Left ventricle myocardium inferior (tissue), 1 donor: ENCODE measurements around the gene CCDC174. TPM values are rescaled to one million over a fixed set of nuclear protein-coding genes. Genes with fewer than 3 reads are reported as not detected.

Experiments used
- DNase-seq: peaks from one replicate; pipeline ENCODE4 v3.0.0-alpha.2; 2020
- H3K27ac ChIP-seq: fragments of 200-600 bp; replicated peaks from 2 replicates; pipeline ENCODE4 v1.8.0; 2021
- H3K27me3 ChIP-seq: fragments of 200-600 bp; 2 replicates; pipeline ENCODE4 v1.8.0; 2021; ENCODE audit warnings: low read depth
- H3K36me3 ChIP-seq: fragments of 200-600 bp; 2 replicates; pipeline ENCODE4 v1.8.0; 2021
- H3K4me1 ChIP-seq: fragments of 200-600 bp; 2 replicates; pipeline ENCODE4 v1.8.0; 2021
- H3K4me3 ChIP-seq: fragments of 200-600 bp; 2 replicates; pipeline ENCODE4 v1.8.0; 2021; ENCODE audit warnings: mild to moderate bottlenecking, moderate library complexity
- H3K9me3 ChIP-seq: fragments of 200-600 bp; replicated peaks from 2 replicates; pipeline ENCODE4 v1.8.0; 2021
- intact Hi-C: fragments of 100-400 bp; cut with micrococcal nuclease; formaldehyde crosslinking; loops from one replicate; pipeline ENCODE4 v1.11.0; 2022
- total RNA-seq: library from RNA; stranded (reverse); fragmentation: NEBNext Ultra II Directional; extraction: Animal tissue kit (Norgen Biotek cat#: 25700); gene quantifications from one replicate; pipeline ENCODE4 v1.2.1, GENCODE V29; 2021
- TF ChIP-seq, protein P1 (sequence below): fragments of 200-600 bp; IDR thresholded peaks from 2 replicates; pipeline ENCODE4 v1.8.0; 2021; ENCODE audit warnings: antibody characterized with exemption, mild to moderate bottlenecking, borderline replicate concordance
- donor health status: DM: no; HTN: yes; CAD: no; lungs with severe emphysema.

CCDC174 gene
- total RNA-seq, 1 donor from 2014 or later, result 11.9 TPM

DNA sequence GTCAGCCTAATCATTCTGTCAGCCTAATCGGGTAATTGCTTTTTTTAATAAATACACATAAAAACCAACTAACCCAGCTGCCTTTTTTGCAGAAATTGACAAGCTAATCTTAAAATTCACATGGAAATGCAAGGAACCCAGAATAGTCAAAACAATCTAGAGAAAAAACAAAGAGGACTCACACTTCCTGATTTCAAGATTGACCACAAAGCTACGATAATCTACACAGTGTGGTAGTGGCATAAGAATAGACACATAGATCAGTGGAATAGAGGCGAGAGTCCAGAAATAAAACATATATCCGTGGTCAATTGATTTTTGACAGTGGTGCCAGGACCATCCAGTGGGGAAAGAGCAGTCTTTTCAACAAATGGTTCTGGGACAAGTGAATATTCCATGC, 21.0 kb downstream of the CCDC174 start:
- no peak overlapping the region for H3K4me3 ChIP-seq
- intact Hi-C loops, result loop anchor here (10.0 kb wide), 1 partner anchor 112 kb away; no protein-coding TSS in a partner anchor
- no peaks in the 10 kb centered on the region for H3K27me3 ChIP-seq
- no peaks in the 10 kb centered on the region for H3K9me3 ChIP-seq
- no peaks in the 10 kb centered on the region for H3K4me1 ChIP-seq
- TF ChIP-seq, protein P1, sequence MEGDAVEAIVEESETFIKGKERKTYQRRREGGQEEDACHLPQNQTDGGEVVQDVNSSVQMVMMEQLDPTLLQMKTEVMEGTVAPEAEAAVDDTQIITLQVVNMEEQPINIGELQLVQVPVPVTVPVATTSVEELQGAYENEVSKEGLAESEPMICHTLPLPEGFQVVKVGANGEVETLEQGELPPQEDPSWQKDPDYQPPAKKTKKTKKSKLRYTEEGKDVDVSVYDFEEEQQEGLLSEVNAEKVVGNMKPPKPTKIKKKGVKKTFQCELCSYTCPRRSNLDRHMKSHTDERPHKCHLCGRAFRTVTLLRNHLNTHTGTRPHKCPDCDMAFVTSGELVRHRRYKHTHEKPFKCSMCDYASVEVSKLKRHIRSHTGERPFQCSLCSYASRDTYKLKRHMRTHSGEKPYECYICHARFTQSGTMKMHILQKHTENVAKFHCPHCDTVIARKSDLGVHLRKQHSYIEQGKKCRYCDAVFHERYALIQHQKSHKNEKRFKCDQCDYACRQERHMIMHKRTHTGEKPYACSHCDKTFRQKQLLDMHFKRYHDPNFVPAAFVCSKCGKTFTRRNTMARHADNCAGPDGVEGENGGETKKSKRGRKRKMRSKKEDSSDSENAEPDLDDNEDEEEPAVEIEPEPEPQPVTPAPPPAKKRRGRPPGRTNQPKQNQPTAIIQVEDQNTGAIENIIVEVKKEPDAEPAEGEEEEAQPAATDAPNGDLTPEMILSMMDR, result no peak
- H3K36me3 ChIP-seq, result peaks cover 59% of the 10 kb centered on the region
- H3K27ac ChIP-seq, result no peak overlapping the region
- DNase-seq, result no peak

DNA sequence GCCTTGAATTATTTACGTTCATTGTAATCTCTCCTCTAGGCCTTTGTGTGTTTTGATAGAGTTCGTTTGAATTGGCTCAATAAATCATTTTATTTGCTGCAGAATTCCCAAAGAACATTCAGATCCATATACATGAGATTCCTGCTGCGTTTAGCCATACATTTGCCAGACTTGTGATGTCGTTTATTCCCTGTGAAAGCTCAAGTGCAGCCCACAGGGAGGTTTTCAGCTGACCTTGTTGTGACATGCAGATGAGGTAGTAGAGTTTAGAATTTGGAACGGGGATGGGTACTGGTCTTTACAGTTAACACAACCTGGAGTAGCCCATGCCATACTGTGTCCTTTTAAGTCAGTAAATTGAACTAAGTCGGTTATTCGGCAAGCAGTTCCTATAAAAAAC, 23.3 kb downstream of the CCDC174 start, which contains the start of gene C3orf20:
C3orf20 (plus strand) TSS at position 301 of the 400 bp plus-strand sequence. CDS start 7,573 bp downstream, outside the sequence.
- Histone ChIP-seq H3K36me3 (peaks cover 37% of the 10 kb centered on the region), H3K27ac (no peak within 1 kb of the TSS), H3K9me3 (peaks cover under 1% of the 10 kb centered on the region), H3K27me3 (no peaks in the 10 kb centered on the region), H3K4me3 (no peak within 1 kb of the TSS), H3K4me1 (no peaks in the 10 kb centered on the region)
- intact Hi-C loops, result loop anchor here (5.0 to 10.0 kb wide), 2 partner anchors 110 to 237 kb away; no protein-coding TSS in a partner anchor
- TF ChIP-seq, protein P1, result no peak
- DNase-seq, result no peak

DNA sequence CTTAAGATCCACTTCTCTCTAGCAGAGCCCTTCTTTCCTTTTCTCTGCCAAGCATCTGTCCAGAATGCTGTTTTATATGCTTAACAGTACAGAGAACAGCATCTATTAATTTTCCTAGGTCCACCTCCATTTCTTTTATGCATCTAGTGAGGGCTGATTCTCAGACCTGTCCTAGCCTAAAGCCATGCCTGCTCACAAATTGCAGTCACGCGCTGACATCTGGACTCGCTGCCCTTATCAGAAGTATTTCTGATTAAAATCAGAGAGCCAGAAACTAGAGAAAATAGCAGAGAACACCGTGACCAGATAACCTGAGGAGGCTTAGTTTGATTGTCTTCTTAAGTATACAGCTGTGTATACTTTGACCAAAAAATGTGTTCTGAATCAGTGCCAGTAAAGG, 25.3 kb downstream of the CCDC174 start:
- intact Hi-C loops, result loop anchor here (5.0 to 10.0 kb wide), 2 partner anchors 108 to 235 kb away; no protein-coding TSS in a partner anchor
- Histone ChIP-seq H3K27ac (no peak overlapping the region), H3K4me3 (no peak overlapping the region), H3K4me1 (no peaks in the 10 kb centered on the region), H3K27me3 (no peaks in the 10 kb centered on the region), H3K36me3 (peaks cover 17% of the 10 kb centered on the region), H3K9me3 (peaks cover 9% of the 10 kb centered on the region)
- DNase-seq, result no peak
- TF ChIP-seq, protein P1, result no peak

DNA sequence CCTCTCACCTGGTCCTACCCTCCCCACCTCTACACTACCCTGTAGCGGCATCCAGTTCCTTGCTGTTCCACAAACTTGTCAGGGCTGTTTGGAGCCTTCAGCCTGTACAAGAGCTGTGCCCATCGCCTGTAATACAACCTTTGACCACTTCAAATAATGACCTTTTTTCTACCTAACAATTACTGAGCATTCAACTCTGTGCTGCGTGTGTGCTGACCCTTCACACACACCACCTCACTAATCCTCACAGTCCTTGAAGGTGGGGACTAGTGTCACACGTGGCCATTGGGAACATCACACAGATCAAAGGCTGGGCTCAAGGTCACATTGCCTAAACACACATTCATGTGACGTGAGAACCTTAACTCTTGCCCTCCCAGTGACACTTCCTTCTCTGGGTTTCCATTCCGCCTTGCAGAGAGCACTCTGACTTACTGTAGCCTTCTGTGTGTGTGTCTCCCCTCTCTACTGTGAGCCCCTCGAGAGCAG, 26.5 kb downstream of the CCDC174 start:
- no peak overlapping the region for H3K4me3 ChIP-seq
- H3K27me3 ChIP-seq, result no peaks in the 10 kb centered on the region
- TF ChIP-seq, protein P1, result no peak
- peaks cover 6% of the 10 kb centered on the region for H3K36me3 ChIP-seq
- DNase-seq, result no peak
- peaks cover 9% of the 10 kb centered on the region for H3K9me3 ChIP-seq
- H3K4me1 ChIP-seq, result no peaks in the 10 kb centered on the region
- no peak overlapping the region for H3K27ac ChIP-seq
- intact Hi-C loops, result loop anchor here (5.0 to 10.0 kb wide), 2 partner anchors 107 to 234 kb away; no protein-coding TSS in a partner anchor

DNA sequence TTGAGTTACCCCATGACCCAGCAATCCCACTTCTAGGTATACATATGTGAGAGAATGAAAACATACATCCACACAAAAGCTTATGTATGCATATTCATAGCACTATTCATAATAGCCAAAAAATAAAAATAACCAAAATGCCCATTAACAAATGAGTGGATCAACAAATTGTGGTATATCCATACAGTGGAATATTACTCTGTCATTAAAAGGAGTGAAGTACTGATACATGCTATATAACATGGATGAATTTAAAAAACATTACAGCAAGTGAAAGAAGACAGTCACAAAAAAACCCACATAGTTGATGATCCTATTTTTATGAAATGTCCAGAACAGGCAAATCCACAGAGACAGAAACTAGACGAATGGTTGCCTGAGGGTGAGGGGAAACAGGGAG, 28.6 kb downstream of the CCDC174 start:
- Histone ChIP-seq H3K27me3 (no peaks in the 10 kb centered on the region), H3K27ac (no peak overlapping the region), H3K36me3 (peaks cover under 1% of the 10 kb centered on the region), H3K4me3 (no peak overlapping the region), H3K9me3 (peaks cover 9% of the 10 kb centered on the region), H3K4me1 (no peaks in the 10 kb centered on the region)
- TF ChIP-seq, protein P1, result no peak
- intact Hi-C loops, result no loop called here
- no peak for DNase-seq
